Testis (tissue), 2 donors: ENCODE results near the gene EML4.

Source experiments
- POLR2A ChIP-seq: fragments of 450-650 bp; IDR thresholded peaks from one replicate; pipeline ENCODE4 v1.6.1; 2017; ENCODE audit warnings: antibody characterized with exemption, mild to moderate bottlenecking, moderate library complexity
- TF ChIP-seq, protein P1 (sequence below), 3 experiments: fragments of 450-650 bp in 2 of 3; fragments of 200-600 bp in 1 of 3; sonication (generic) in 1 of 3; IDR thresholded peaks; one replicate each; pipeline ENCODE4 v1.5.1; 2016 to 2019; ENCODE audit warnings: antibody characterized with exemption in 3 of 3, mild to moderate bottlenecking in 2 of 3, moderate library complexity in 1 of 3

DNA sequence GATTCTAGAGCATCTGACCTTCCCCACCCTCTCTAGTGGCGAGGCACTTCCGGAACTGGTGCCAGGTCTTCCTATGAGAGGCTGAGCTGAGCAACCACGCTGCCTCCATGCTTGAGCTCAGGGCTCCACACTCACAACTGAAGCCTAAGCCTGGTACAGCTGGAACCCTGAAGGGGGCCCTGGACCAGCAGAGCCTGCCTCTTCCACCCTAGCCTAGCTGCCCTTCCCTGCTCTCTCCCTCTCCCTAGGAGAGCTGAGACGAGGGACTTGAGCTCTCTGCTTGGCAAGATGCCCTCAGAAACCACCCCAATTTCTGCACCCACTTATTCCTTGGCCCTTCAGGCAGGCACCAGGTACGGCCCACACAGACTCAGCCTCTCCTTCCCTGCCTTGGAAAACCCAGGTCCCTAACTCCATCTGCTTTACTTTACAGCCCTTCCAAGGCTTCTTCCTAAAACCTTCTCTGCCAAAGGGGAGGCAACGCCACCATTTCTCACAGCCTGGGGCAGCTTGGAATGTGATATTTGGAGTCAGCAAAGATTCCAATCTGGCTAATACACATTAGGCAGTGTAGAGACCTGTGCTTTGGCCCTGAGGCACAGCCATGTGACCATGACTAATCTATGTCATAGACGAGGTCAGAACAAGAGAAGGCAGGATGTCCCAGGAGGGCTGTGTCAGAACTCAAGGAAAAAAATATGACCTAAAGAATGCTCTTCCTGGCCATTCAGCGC is 173.1 kb downstream of the EML4 start:
- TF ChIP-seq, protein P1, sequence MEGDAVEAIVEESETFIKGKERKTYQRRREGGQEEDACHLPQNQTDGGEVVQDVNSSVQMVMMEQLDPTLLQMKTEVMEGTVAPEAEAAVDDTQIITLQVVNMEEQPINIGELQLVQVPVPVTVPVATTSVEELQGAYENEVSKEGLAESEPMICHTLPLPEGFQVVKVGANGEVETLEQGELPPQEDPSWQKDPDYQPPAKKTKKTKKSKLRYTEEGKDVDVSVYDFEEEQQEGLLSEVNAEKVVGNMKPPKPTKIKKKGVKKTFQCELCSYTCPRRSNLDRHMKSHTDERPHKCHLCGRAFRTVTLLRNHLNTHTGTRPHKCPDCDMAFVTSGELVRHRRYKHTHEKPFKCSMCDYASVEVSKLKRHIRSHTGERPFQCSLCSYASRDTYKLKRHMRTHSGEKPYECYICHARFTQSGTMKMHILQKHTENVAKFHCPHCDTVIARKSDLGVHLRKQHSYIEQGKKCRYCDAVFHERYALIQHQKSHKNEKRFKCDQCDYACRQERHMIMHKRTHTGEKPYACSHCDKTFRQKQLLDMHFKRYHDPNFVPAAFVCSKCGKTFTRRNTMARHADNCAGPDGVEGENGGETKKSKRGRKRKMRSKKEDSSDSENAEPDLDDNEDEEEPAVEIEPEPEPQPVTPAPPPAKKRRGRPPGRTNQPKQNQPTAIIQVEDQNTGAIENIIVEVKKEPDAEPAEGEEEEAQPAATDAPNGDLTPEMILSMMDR (IDR thresholded peaks at IDR 0.05), result no peak
- TF ChIP-seq POLR2A, result no peak
